Neuron (in vitro differentiated cells): ENCODE data around the gene PCYT2.
"Not testable (repeated sequence)": the region's sequence is repeated elsewhere in the genome, so short reads cannot be mapped to it uniquely, and the experiment has no call there.

Experiments
- H2AFZ ChIP-seq: one replicate; pipeline ENCODE4 v1.6.1; 2013; ENCODE audit warnings: low read depth, mild to moderate bottlenecking, inconsistent platforms, low read length, moderate library complexity
- H3K27me3 ChIP-seq: one replicate; pipeline ENCODE4 v1.6.1; 2013; ENCODE audit warnings: low read length; ENCODE audit not compliant: insufficient read depth
- H3K36me3 ChIP-seq: one replicate; pipeline ENCODE4 v1.6.1; 2013; ENCODE audit warnings: low read length; ENCODE audit not compliant: insufficient read depth
- H3K4me1 ChIP-seq: one replicate; pipeline ENCODE4 v1.6.1; 2013; ENCODE audit warnings: low read length; ENCODE audit not compliant: insufficient read depth
- H3K4me3 ChIP-seq: 2 replicates; pipeline ENCODE4 v1.5.1; 2013; ENCODE audit warnings: mild to moderate bottlenecking, low read length, moderate library complexity
- H3K9me3 ChIP-seq: one replicate; pipeline ENCODE4 v1.6.1; 2013; ENCODE audit warnings: low read length

Gene PCYT2

GRCh38 chr17:81911277-81911961, at the start of gene PCYT2:
Gene PCYT2, minus strand, starts transcription at chr17:81911399. Its CDS starts 44 bp downstream, at chr17:81911355.
- H3K36me3 ChIP-seq, result peaks cover 56% of the 10 kb centered on the region
- peaks cover 11% of the 10 kb centered on the region for H3K4me1 ChIP-seq
- H3K4me3 ChIP-seq, result peak within 1 kb of the TSS; percentile 77
- peak within 1 kb of the TSS; percentile 9 for H2AFZ ChIP-seq
- H3K9me3 ChIP-seq, result no peaks in the 10 kb centered on the region
- H3K27me3 ChIP-seq, result no peaks in the 10 kb centered on the region

GRCh38 chr17:81960130-81960958, 49.1 kb upstream of the PCYT2 start:
- Histone ChIP-seq H3K27me3 (peaks cover 65% of the 10 kb centered on the region), H3K4me3 (no peak overlapping the region), H3K4me1 (peaks cover 18% of the 10 kb centered on the region), H3K9me3 (no peaks in the 10 kb centered on the region), H2AFZ (no peak overlapping the region), H3K36me3 (no peaks in the 10 kb centered on the region)

- Histone ChIP-seq H2AFZ (no peak overlapping the region), H3K27me3 (peaks cover 65% of the 10 kb centered on the region), H3K9me3 (no peaks in the 10 kb centered on the region), H3K36me3 (no peaks in the 10 kb centered on the region), H3K4me1 (peaks cover 12% of the 10 kb centered on the region), H3K4me3 (peak overlapping the region; percentile 14)
These were observed 48.3 kb upstream of the PCYT2 start for GRCh38 chr17:81959362-81960129.

GRCh38 chr17:81958633-81959342, 47.6 kb upstream of the PCYT2 start:
- Histone ChIP-seq H3K9me3 (no peaks in the 10 kb centered on the region), H3K4me1 (peaks cover 6% of the 10 kb centered on the region), H2AFZ (no peak overlapping the region), H3K36me3 (no peaks in the 10 kb centered on the region), H3K4me3 (no peak overlapping the region), H3K27me3 (peaks cover 62% of the 10 kb centered on the region)

GRCh38 chr17:81957691-81958432, 46.7 kb upstream of the PCYT2 start:
- no peaks in the 10 kb centered on the region for H3K36me3 ChIP-seq
- H3K9me3 ChIP-seq, result no peaks in the 10 kb centered on the region
- no peak overlapping the region for H2AFZ ChIP-seq
- H3K4me1 ChIP-seq, result peaks cover 6% of the 10 kb centered on the region
- peaks cover 53% of the 10 kb centered on the region for H3K27me3 ChIP-seq
- H3K4me3 ChIP-seq, result no peak overlapping the region

- H2AFZ ChIP-seq, result no peak overlapping the region
- no peak overlapping the region for H3K4me3 ChIP-seq
- H3K9me3 ChIP-seq, result no peaks in the 10 kb centered on the region
- peaks cover 6% of the 10 kb centered on the region for H3K4me1 ChIP-seq
- peaks cover 44% of the 10 kb centered on the region for H3K27me3 ChIP-seq
- no peaks in the 10 kb centered on the region for H3K36me3 ChIP-seq
These were observed 45.7 kb upstream of the PCYT2 start for GRCh38 chr17:81956607-81957589.

- Histone ChIP-seq H3K27me3 (peaks cover 39% of the 10 kb centered on the region), H3K4me3 (no peak overlapping the region), H2AFZ (no peak overlapping the region), H3K4me1 (peaks cover 6% of the 10 kb centered on the region), H3K36me3 (no peaks in the 10 kb centered on the region), H3K9me3 (no peaks in the 10 kb centered on the region)
These were observed 44.8 kb upstream of the PCYT2 start for GRCh38 chr17:81955756-81956544.

- H3K4me1 ChIP-seq, result peaks cover 6% of the 10 kb centered on the region
- H3K4me3 ChIP-seq, result no peak overlapping the region
- no peaks in the 10 kb centered on the region for H3K36me3 ChIP-seq
- H3K9me3 ChIP-seq, result no peaks in the 10 kb centered on the region
- no peak overlapping the region for H2AFZ ChIP-seq
- peaks cover 34% of the 10 kb centered on the region for H3K27me3 ChIP-seq
These were observed 44.0 kb upstream of the PCYT2 start for GRCh38 chr17:81955058-81955681.

GRCh38 chr17:81954131-81955057, 43.2 kb upstream of the PCYT2 start:
- no peaks in the 10 kb centered on the region for H3K36me3 ChIP-seq
- H3K9me3 ChIP-seq, result no peaks in the 10 kb centered on the region
- H3K4me1 ChIP-seq, result peaks cover 6% of the 10 kb centered on the region
- peaks cover 28% of the 10 kb centered on the region for H3K27me3 ChIP-seq
- no peak overlapping the region for H3K4me3 ChIP-seq
- H2AFZ ChIP-seq, result no peak overlapping the region

DNA sequence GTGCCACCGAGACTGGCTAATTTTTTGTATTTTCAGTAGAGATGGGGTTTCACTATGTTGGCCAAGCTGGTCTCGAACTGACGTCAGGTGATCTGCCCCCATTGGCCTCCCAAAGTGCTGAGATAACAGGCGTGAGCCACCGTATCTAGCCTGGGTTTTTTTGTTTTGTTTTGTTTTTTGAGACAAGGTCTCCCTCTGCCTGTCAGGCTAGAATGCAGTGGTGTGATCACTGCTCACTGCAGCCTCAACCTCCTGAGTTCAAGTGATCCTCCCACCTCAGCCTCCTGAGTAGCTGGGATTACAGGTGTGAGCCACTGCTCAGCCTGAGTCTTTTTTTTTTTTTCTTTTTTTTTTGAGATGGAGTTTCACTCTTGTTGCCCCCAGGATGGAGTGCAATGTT, 42.2 kb upstream of the PCYT2 start:
- H3K27me3 ChIP-seq, result peaks cover 20% of the 10 kb centered on the region
- not testable (repeated sequence) for H2AFZ ChIP-seq, H3K36me3 ChIP-seq, H3K4me3 ChIP-seq, H3K4me1 ChIP-seq, H3K9me3 ChIP-seq
